HEK293 (cell line): Measurements from ENCODE around the gene FANCC.

ENCODE experiments used
- IKZF3 ChIP-seq: fragments of 450-650 bp; IDR thresholded peaks from 2 replicates; pipeline ENCODE4 v1.5.0; 2018; ENCODE audit warnings: missing biosample characterization, mild to moderate bottlenecking, missing genetic modification characterization, moderate library complexity
- KLF7 ChIP-seq: fragments of 450-650 bp; formaldehyde crosslinking; IDR thresholded peaks from 2 replicates; pipeline ENCODE4 v1.5.1; 2016; ENCODE audit warnings: missing biosample characterization, missing genetic modification characterization, borderline replicate concordance
- PBX3 ChIP-seq: sonication (generic); formaldehyde crosslinking; IDR thresholded peaks from 2 replicates; pipeline ENCODE4 v1.8.1; 2022; ENCODE audit warnings: mild to moderate bottlenecking, moderate library complexity, missing genetic modification reagents
- PRDM1 ChIP-seq: fragments of 450-650 bp; formaldehyde crosslinking; IDR thresholded peaks from 2 replicates; pipeline ENCODE4; 2016; ENCODE audit warnings: missing biosample characterization, missing genetic modification characterization
- PRDM4 ChIP-seq: fragments of 450-650 bp; formaldehyde crosslinking; IDR thresholded peaks from 2 replicates; pipeline ENCODE4 v1.5.1; 2017; ENCODE audit warnings: missing biosample characterization, missing genetic modification characterization
- TCF7L2 ChIP-seq: IDR thresholded peaks from 2 replicates; pipeline ENCODE4 v1.6.1; 2011; ENCODE audit warnings: low read depth, mild to moderate bottlenecking, inconsistent platforms, low read length, moderate library complexity, borderline replicate concordance
- YY1 ChIP-seq: fragments of 450-650 bp; formaldehyde crosslinking; IDR thresholded peaks from 2 replicates; pipeline ENCODE4 v1.5.1; 2018; ENCODE audit warnings: missing biosample characterization, missing genetic modification characterization
- ZBTB7A ChIP-seq: fragments of 450-650 bp; formaldehyde crosslinking; IDR thresholded peaks from 2 replicates; pipeline ENCODE4 v1.5.1; 2016; ENCODE audit warnings: low read depth, missing biosample characterization, missing genetic modification characterization
- ZFP41 ChIP-seq: fragments of 450-650 bp; formaldehyde crosslinking; IDR thresholded peaks from 2 replicates; pipeline ENCODE4 v1.5.1; 2016; ENCODE audit warnings: missing biosample characterization, missing genetic modification characterization, borderline replicate concordance
- ZIC2 ChIP-seq: fragments of 450-650 bp; formaldehyde crosslinking; IDR thresholded peaks from 2 replicates; pipeline ENCODE4 v1.5.1; 2016; ENCODE audit warnings: missing biosample characterization, missing genetic modification characterization
- ZNF10 ChIP-seq: fragments of 450-650 bp; formaldehyde crosslinking; IDR thresholded peaks from 2 replicates; pipeline ENCODE4 v1.5.1; 2017; ENCODE audit warnings: missing biosample characterization, missing genetic modification characterization
- ZNF114 ChIP-seq: fragments of 450-650 bp; formaldehyde crosslinking; IDR thresholded peaks from 2 replicates; pipeline ENCODE4 v1.5.0; 2017; ENCODE audit warnings: missing biosample characterization, missing genetic modification characterization
- ZNF423 ChIP-seq: fragments of 450-650 bp; formaldehyde crosslinking; IDR thresholded peaks from 2 replicates; pipeline ENCODE4 v1.5.1; 2016; ENCODE audit warnings: missing biosample characterization, missing genetic modification characterization
- ZNF473 ChIP-seq: fragments of 450-650 bp; formaldehyde crosslinking; IDR thresholded peaks from 2 replicates; pipeline ENCODE4 v1.5.1; 2017; ENCODE audit warnings: missing biosample characterization, missing genetic modification characterization
- ZNF501 ChIP-seq: fragments of 450-650 bp; formaldehyde crosslinking; IDR thresholded peaks from 2 replicates; pipeline ENCODE4 v1.5.1; 2016; ENCODE audit warnings: missing biosample characterization, missing genetic modification characterization
- ZNF513 ChIP-seq: fragments of 450-650 bp; IDR thresholded peaks from 2 replicates; pipeline ENCODE4 v1.5.1; 2018; ENCODE audit warnings: missing biosample characterization, missing genetic modification characterization
- ZNF600 ChIP-seq: fragments of 450-650 bp; formaldehyde crosslinking; IDR thresholded peaks from 2 replicates; pipeline ENCODE4 v1.5.1; 2016; ENCODE audit warnings: missing biosample characterization, missing genetic modification characterization
- ZNF658 ChIP-seq: fragments of 450-650 bp; formaldehyde crosslinking; IDR thresholded peaks from 2 replicates; pipeline ENCODE4; 2016; ENCODE audit warnings: missing biosample characterization, missing genetic modification characterization
- ZNF664 ChIP-seq: fragments of 450-650 bp; formaldehyde crosslinking; IDR thresholded peaks from 2 replicates; pipeline ENCODE4 v1.5.1; 2016; ENCODE audit warnings: missing biosample characterization, missing genetic modification characterization
- ZNF670 ChIP-seq: fragments of 450-650 bp; formaldehyde crosslinking; IDR thresholded peaks from 2 replicates; pipeline ENCODE4 v1.5.1; 2016; ENCODE audit warnings: missing biosample characterization, missing genetic modification characterization, low read depth
- ZNF677 ChIP-seq: fragments of 450-650 bp; IDR thresholded peaks from 2 replicates; pipeline ENCODE4 v1.5.0; 2018; ENCODE audit warnings: missing biosample characterization, mild to moderate bottlenecking, missing genetic modification characterization, moderate library complexity
- ZNF701 ChIP-seq: fragments of 450-650 bp; formaldehyde crosslinking; IDR thresholded peaks from 2 replicates; pipeline ENCODE4 v1.5.1; 2016; ENCODE audit warnings: missing biosample characterization, missing genetic modification characterization
- ZNF704 ChIP-seq: fragments of 450-650 bp; formaldehyde crosslinking; IDR thresholded peaks from 2 replicates; pipeline ENCODE4 v1.5.1; 2016; ENCODE audit warnings: missing biosample characterization, missing genetic modification characterization
- ZNF707 ChIP-seq: fragments of 450-650 bp; formaldehyde crosslinking; IDR thresholded peaks from 2 replicates; pipeline ENCODE4 v1.5.1; 2016; ENCODE audit warnings: missing biosample characterization, missing genetic modification characterization
- ZNF837 ChIP-seq: fragments of 450-650 bp; formaldehyde crosslinking; IDR thresholded peaks from 2 replicates; pipeline ENCODE4 v1.5.1; 2016; ENCODE audit warnings: missing biosample characterization, missing genetic modification characterization
- ZNF843 ChIP-seq: fragments of 450-650 bp; formaldehyde crosslinking; IDR thresholded peaks from 2 replicates; pipeline ENCODE4 v1.5.1; 2016; ENCODE audit warnings: missing biosample characterization, missing genetic modification characterization
- TF ChIP-seq, protein P1 (sequence below): fragments of 450-650 bp; formaldehyde crosslinking; IDR thresholded peaks from 2 replicates; pipeline ENCODE4 v1.5.1; 2016; ENCODE audit warnings: missing biosample characterization, missing genetic modification characterization
- TF ChIP-seq, protein P2 (sequence below): fragments of 450-650 bp; formaldehyde crosslinking; IDR thresholded peaks from 2 replicates; pipeline ENCODE4; 2016; ENCODE audit warnings: missing biosample characterization, missing genetic modification characterization
- TF ChIP-seq, protein P3 (sequence below): fragments of 450-650 bp; formaldehyde crosslinking; IDR thresholded peaks from 2 replicates; pipeline ENCODE4 v1.5.1; 2016; ENCODE audit warnings: missing biosample characterization, missing genetic modification characterization

The FANCC gene

DNA sequence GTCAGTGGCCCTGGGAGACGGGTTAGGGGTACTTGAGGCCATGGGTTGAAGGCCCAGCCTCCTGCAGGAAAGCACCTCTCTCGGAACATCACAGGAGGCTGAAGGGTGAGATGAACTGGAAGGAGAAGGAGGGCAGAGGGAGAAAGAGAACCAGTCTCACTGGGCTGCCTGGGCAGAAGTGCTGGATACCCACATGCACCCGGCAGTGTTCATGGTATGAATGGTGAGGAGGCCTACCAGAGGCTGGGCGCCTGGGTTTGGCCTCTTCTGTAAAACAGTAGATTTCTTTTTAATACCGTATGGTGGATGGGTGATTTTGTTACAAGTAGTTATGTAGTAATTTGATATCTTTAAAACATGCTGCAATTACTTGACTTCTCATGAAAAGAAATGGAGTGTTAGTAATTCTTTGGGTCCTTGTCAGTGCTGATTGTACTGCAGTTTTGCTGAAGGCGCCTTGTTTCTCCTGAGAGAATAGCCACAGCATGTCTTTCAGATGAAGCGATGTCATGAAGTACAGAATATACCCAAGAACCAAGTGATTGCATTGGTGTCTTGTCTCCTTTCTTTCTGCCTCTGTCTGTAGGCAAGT, 258.6 kb downstream of the FANCC start (continued):
- TF ChIP-seq ZIC2 (tag by site-specific recombination) (no peak), ZNF513 (tag by site-specific recombination) (no peak), ZNF843 (tag by site-specific recombination) (peak; percentile 69; the same call in 1 of the 2 replicates), ZNF677 (no peak), PBX3 (no peak), ZNF600 (no peak), KLF7 (tag by site-specific recombination) (no peak), PRDM4 (tag by site-specific recombination) (no peak), ZNF704 (tag by site-specific recombination) (no peak), ZNF670 (no peak), ZBTB7A (tag by site-specific recombination) (no peak), ZNF473 (tag by site-specific recombination) (no peak), PRDM1 (tag by site-specific recombination) (no peak), ZNF10 (tag by site-specific recombination) (no peak), YY1 (tag by site-specific recombination) (no peak), ZNF658 (tag by site-specific recombination) (no peak), TCF7L2 (no peak), ZNF837 (no peak), ZNF701 (tag by site-specific recombination) (no peak), ZFP41 (tag by site-specific recombination) (no peak), ZNF114 (tag by site-specific recombination) (no peak), ZNF664 (no peak), IKZF3 (no peak), ZNF501 (tag by site-specific recombination) (no peak), ZNF707 (no peak), ZNF423 (no peak)
- TF ChIP-seq, protein P1, sequence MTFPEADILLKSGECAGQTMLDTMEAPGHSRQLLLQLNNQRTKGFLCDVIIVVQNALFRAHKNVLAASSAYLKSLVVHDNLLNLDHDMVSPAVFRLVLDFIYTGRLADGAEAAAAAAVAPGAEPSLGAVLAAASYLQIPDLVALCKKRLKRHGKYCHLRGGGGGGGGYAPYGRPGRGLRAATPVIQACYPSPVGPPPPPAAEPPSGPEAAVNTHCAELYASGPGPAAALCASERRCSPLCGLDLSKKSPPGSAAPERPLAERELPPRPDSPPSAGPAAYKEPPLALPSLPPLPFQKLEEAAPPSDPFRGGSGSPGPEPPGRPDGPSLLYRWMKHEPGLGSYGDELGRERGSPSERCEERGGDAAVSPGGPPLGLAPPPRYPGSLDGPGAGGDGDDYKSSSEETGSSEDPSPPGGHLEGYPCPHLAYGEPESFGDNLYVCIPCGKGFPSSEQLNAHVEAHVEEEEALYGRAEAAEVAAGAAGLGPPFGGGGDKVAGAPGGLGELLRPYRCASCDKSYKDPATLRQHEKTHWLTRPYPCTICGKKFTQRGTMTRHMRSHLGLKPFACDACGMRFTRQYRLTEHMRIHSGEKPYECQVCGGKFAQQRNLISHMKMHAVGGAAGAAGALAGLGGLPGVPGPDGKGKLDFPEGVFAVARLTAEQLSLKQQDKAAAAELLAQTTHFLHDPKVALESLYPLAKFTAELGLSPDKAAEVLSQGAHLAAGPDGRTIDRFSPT (tag by site-specific recombination): peak; percentile 49; the same call in 1 of the 2 replicates
- TF ChIP-seq, protein P2, sequence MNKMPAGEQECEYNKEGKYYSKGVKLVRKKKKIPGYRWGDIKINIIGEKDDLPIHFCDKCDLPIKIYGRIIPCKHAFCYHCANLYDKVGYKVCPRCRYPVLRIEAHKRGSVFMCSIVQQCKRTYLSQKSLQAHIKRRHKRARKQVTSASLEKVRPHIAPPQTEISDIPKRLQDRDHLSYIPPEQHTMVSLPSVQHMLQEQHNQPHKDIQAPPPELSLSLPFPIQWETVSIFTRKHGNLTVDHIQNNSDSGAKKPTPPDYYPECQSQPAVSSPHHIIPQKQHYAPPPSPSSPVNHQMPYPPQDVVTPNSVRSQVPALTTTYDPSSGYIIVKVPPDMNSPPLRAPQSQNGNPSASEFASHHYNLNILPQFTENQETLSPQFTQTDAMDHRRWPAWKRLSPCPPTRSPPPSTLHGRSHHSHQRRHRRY: no peak
- TF ChIP-seq, protein P3, sequence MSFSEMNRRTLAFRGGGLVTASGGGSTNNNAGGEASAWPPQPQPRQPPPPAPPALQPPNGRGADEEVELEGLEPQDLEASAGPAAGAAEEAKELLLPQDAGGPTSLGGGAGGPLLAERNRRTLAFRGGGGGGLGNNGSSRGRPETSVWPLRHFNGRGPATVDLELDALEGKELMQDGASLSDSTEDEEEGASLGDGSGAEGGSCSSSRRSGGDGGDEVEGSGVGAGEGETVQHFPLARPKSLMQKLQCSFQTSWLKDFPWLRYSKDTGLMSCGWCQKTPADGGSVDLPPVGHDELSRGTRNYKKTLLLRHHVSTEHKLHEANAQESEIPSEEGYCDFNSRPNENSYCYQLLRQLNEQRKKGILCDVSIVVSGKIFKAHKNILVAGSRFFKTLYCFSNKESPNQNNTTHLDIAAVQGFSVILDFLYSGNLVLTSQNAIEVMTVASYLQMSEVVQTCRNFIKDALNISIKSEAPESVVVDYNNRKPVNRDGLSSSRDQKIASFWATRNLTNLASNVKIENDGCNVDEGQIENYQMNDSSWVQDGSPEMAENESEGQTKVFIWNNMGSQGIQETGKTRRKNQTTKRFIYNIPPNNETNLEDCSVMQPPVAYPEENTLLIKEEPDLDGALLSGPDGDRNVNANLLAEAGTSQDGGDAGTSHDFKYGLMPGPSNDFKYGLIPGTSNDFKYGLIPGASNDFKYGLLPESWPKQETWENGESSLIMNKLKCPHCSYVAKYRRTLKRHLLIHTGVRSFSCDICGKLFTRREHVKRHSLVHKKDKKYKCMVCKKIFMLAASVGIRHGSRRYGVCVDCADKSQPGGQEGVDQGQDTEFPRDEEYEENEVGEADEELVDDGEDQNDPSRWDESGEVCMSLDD: no peak
